Measurements from ENCODE around the gene MARCHF10. TPM values are rescaled to one million over a fixed set of nuclear protein-coding genes. Genes with fewer than 3 reads are reported as not detected.

MARCHF10 gene
- total and polyA plus RNA-seq, 2 donors (not counting 3 experiments of a cell fraction or from before 2014, with no cell fraction given) = 0.11 TPM; not detected in 1

DNA sequence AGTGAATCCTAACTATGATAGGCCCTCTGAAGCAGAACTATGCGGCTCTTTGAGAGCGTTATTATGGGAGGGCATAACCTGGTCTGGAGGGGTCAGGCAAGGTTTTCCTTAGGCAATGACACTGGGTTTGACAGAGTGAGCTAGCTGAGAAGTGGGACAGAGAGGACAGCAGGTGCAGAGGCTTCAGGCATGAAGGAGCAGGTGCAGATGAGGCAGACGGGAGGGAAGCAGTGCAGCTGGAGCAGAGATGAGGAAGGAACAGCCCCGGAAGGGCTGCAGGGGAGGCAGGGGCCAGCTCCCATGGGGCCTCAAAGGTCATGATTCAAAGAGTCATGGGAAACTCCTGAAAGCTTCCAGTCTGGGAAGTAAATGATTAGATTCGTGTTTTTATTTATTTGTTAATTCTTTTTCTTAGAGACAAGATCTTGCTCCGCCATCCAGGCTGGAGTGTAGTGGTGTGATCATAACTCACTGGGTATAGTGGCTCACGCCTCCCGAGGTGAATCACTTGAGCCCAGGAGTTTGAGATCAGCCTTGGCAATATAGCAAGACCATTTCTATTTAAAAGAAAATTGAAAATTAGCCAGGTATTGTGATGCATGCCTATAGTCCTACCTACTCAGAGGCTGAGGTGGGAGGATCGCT lies 5.4 kb downstream of the MARCHF10 start:
- dilution Hi-C loops (cut with MboI; ENCODE audit: extremely low pct_ligation_motif_present, low sequenced_read_pairs) = no loop called here
- Histone ChIP-seq H3K27ac (ENCODE audit: insufficient read depth, low read depth, low read length) (no peak overlapping the region), H4K20me1 (replicated peaks; ENCODE audit: control insufficient read depth, extremely low read depth, insufficient read depth, low read length) (no peaks in the 10 kb centered on the region), H3K4me3 (replicated peaks in 1 of 3; ENCODE audit: insufficient read depth in 1 of 3, low read depth in 1 of 3, low read length in 3 of 3) (no peak overlapping the region), H3K4me1 (ENCODE audit: control insufficient read depth, extremely low read depth, insufficient read depth, low read length) (no peaks in the 10 kb centered on the region), H3K79me2 (ENCODE audit: control insufficient read depth, insufficient read depth, low read length) (no peaks in the 10 kb centered on the region), H2AFZ (ENCODE audit: low read depth, low read length) (no peak overlapping the region), H3K4me2 (ENCODE audit: insufficient read depth, low read length) (no peak overlapping the region), H3K36me3 (ENCODE audit: control insufficient read depth in 2 of 2, extremely low read depth in 1 of 2, insufficient read depth in 2 of 2, low read length in 2 of 2) (no peaks in the 10 kb centered on the region), H3K9ac (replicated peaks; ENCODE audit: extremely low read depth, insufficient read depth, low read length) (no peak overlapping the region), H3K9me3 (replicated peaks; ENCODE audit: control insufficient read depth, insufficient read depth, low read length) (no peaks in the 10 kb centered on the region), H3K9me1 (replicated peaks; ENCODE audit: control insufficient read depth, extremely low read depth, insufficient read depth, low read length) (no peaks in the 10 kb centered on the region), H3K27me3 (ENCODE audit: control insufficient read depth in 2 of 2, insufficient read depth in 2 of 2, low read length in 2 of 2) (no peaks in the 10 kb centered on the region)
- DNase-seq (ENCODE audit: low read depth, low spot score) = no peak
- POLR2A ChIA-PET = no interaction called here
- TF ChIP-seq, protein P1, sequence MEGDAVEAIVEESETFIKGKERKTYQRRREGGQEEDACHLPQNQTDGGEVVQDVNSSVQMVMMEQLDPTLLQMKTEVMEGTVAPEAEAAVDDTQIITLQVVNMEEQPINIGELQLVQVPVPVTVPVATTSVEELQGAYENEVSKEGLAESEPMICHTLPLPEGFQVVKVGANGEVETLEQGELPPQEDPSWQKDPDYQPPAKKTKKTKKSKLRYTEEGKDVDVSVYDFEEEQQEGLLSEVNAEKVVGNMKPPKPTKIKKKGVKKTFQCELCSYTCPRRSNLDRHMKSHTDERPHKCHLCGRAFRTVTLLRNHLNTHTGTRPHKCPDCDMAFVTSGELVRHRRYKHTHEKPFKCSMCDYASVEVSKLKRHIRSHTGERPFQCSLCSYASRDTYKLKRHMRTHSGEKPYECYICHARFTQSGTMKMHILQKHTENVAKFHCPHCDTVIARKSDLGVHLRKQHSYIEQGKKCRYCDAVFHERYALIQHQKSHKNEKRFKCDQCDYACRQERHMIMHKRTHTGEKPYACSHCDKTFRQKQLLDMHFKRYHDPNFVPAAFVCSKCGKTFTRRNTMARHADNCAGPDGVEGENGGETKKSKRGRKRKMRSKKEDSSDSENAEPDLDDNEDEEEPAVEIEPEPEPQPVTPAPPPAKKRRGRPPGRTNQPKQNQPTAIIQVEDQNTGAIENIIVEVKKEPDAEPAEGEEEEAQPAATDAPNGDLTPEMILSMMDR (IDR thresholded peaks at IDR 0.05; ENCODE audit: extremely low read depth in 1 of 2, insufficient read depth in 1 of 2, low read depth in 1 of 2, low read length in 2 of 2) = no peak
- TF ChIP-seq GATA2 (IDR thresholded peaks at IDR 0.05; ENCODE audit: insufficient read depth, insufficient read length, low read depth, low read length) (no peak), POLR2AphosphoS5 (IDR thresholded peaks at IDR 0.05; ENCODE audit: insufficient read depth, low read depth, low read length) (no peak), JUN (IDR thresholded peaks at IDR 0.05; ENCODE audit: borderline replicate concordance, insufficient read depth, insufficient read length, low read depth) (no peak), MYC (IDR thresholded peaks at IDR 0.05; ENCODE audit: low read depth, low read length) (no peak), FOS (IDR thresholded peaks at IDR 0.05; ENCODE audit: borderline replicate concordance, insufficient read depth, low read length) (no peak), POLR2A (IDR thresholded peaks at IDR 0.05; ENCODE audit: low read depth, low read length) (no peak), EZH2 (IDR thresholded peaks at IDR 0.05; ENCODE audit: borderline replicate concordance, low read depth, low read length, severe bottlenecking) (no peak)
- TF ChIP-seq, protein P2, sequence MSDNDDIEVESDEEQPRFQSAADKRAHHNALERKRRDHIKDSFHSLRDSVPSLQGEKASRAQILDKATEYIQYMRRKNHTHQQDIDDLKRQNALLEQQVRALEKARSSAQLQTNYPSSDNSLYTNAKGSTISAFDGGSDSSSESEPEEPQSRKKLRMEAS (IDR thresholded peaks at IDR 0.05; ENCODE audit: insufficient read depth, insufficient read length) = no peak
- intact Hi-C loops (cut with micrococcal nuclease) = no loop called here
- CTCF ChIA-PET = interaction anchor here (0.7 to 1.3 kb wide), 2 partner anchors 10 to 256 kb away, joined by 3 read pairs; no protein-coding TSS in a partner anchor
- BruUV-seq (replicated peaks) = no TSS peak
- no peak for FAIRE-seq
